Peyer's patch (tissue), 4 donors: ENCODE measurements around the gene CXCL14.

ENCODE experiments used
- CTCF ChIP-seq, 6 experiments: fragments of 450-650 bp in 4 of 6; fragments of 200-600 bp in 2 of 6; sonication (generic) in 1 of 6; IDR thresholded peaks; one replicate each; pipeline ENCODE4 v1.5.1; 2017 to 2019; ENCODE audit warnings: antibody characterized with exemption in 6 of 6, mild to moderate bottlenecking in 3 of 6, moderate library complexity in 1 of 6
- POLR2A ChIP-seq, 2 donors: fragments of 450-650 bp; IDR thresholded peaks; one replicate each; pipeline ENCODE4 v1.5.1; 2017; ENCODE audit warnings: antibody characterized with exemption in 2 of 2, mild to moderate bottlenecking in 2 of 2, moderate library complexity in 2 of 2

- TF ChIP-seq CTCF (IDR thresholded peaks at IDR 0.05) = no peak
- no peak for TF ChIP-seq POLR2A (IDR thresholded peaks at IDR 0.05)
Measured at GRCh38 chr5:135543001-135543484, 35.7 kb downstream of the CXCL14 start.
